Thyroid gland (tissue), 4 donors: Measurements from ENCODE around the gene COASY. TPM values are rescaled to one million over a fixed set of nuclear protein-coding genes. Genes with fewer than 3 reads are reported as not detected.

ENCODE experiments used
- DNase-seq, 2 donors: peaks; one replicate each; pipeline ENCODE4 v3.0.0-alpha.2; 2019
- H3K27ac ChIP-seq, 3 donors: fragments of 200-600 bp; sonication (generic); 1 replicate in 2 of 3; 2 replicates in 1 of 3; pipeline ENCODE4 v1.5.1; 2016 to 2019; ENCODE audit warnings: mild to moderate bottlenecking in 1 of 3, moderate library complexity in 1 of 3
- H3K27me3 ChIP-seq: fragments of 200-600 bp; sonication (generic); one replicate; pipeline ENCODE4 v1.5.1; 2019
- H3K36me3 ChIP-seq, 2 donors: fragments of 200-600 bp; sonication (generic); one replicate each; pipeline ENCODE4 v1.5.1; 2016 to 2019
- H3K4me1 ChIP-seq, 2 donors: fragments of 200-600 bp; sonication (generic); one replicate each; pipeline ENCODE4 v1.5.1; 2017 to 2019
- H3K4me3 ChIP-seq, 3 donors: fragments of 200-600 bp; sonication (generic); replicated peaks in 1 of 3; 1 replicate in 2 of 3; 2 replicates in 1 of 3; pipeline ENCODE4 v1.5.1; 2016; ENCODE audit warnings: mild to moderate bottlenecking in 1 of 3
- H3K9me3 ChIP-seq: fragments of 200-600 bp; sonication (generic); one replicate; pipeline ENCODE4 v1.5.1; 2017
- CTCF ChIP-seq, 6 experiments: fragments of 200-600 bp in 3 of 6; fragments of 450-650 bp in 3 of 6; sonication (generic) in 3 of 6; IDR thresholded peaks; one replicate each; pipeline ENCODE4 v1.5.1; 2016 to 2019; ENCODE audit warnings: antibody characterized with exemption in 6 of 6, mild to moderate bottlenecking in 2 of 6, inconsistent platforms in 1 of 6, moderate library complexity in 1 of 6
- POLR2A ChIP-seq, 2 donors: fragments of 450-650 bp; IDR thresholded peaks; one replicate each; pipeline ENCODE4 v1.6.1; 2017; ENCODE audit warnings: antibody characterized with exemption in 2 of 2, mild to moderate bottlenecking in 2 of 2, moderate library complexity in 1 of 2
- WGBS, 2 donors: methylation state at CpG; one replicate each; pipeline ENCODE4 v1.1.5; 2017; 5-methylcytosine and 5-hydroxymethylcytosine counted together
- intact Hi-C: fragments of 100-400 bp; cut with DNase I; formaldehyde crosslinking; loops from one replicate; pipeline ENCODE4 v1.15.1; 2023
- total RNA-seq, 4 donors: library from RNA; depleted of rRNA; stranded (reverse); fragments of >200 nt; gene quantifications; one replicate each; pipeline ENCODE4 v1.2.3, GENCODE V29; 2016

COASY gene
- total RNA-seq, 4 donors from 2014 or later, result 32.7 to 60.9 (median 48.7) TPM

GRCh38 chr17:42522263-42522790 is 39.6 kb upstream of the COASY start:
- Histone ChIP-seq H3K9me3 (no peaks in the 10 kb centered on the region), H3K36me3 (peaks cover 0 to 11% of the 10 kb centered on the region in 2 donors), H3K4me1 (peaks cover 30 to 74% of the 10 kb centered on the region in 2 donors), H3K27me3 (no peaks in the 10 kb centered on the region), H3K4me3 (no peak overlapping the region), H3K27ac (peak overlapping the region in 2 of 3 donors; percentile 93 to 99)
- 79 to 87% methylated on average over 7 to 9 of the region's 9 CpGs for WGBS, 2 donors
- DNase-seq, result no peak
- intact Hi-C loops, result no loop called here
- TF ChIP-seq CTCF (IDR thresholded peaks at IDR 0.05) (no peak), POLR2A (IDR thresholded peaks at IDR 0.05) (no peak)

DNA sequence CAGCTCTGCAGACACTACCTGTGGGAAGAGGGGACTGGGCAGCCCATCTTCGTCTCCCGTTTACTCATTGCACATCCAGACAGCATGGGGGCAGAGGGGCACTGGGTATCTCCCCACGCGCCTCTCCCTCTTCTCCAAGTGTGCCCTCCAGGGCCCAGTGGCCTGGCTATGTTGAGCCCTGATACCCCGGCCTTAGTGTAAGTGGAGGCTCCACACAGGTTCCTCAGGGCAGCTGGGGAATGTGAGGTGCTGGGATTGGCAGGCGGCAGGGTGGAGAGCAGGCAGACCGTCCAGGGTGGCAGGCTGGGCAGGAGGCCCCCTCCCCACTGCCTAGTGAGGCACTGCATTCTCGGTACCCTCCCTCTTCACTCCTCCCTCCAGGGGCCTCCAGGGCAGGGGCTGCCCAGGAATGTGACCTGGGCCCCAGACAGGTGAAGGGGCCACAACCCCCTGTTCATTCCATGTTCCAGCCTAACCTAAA is 39.1 kb upstream of the COASY start:
- WGBS, 2 donors, result 83 to 98% methylated on average over 6 of the region's 8 CpGs
- Histone ChIP-seq H3K9me3 (no peaks in the 10 kb centered on the region), H3K27me3 (no peaks in the 10 kb centered on the region), H3K27ac (peak overlapping the region in 2 of 3 donors; percentile 93 to 99), H3K4me3 (no peak overlapping the region), H3K4me1 (peaks cover 30 to 73% of the 10 kb centered on the region in 2 donors), H3K36me3 (peaks cover 0 to 11% of the 10 kb centered on the region in 2 donors)
- TF ChIP-seq POLR2A (IDR thresholded peaks at IDR 0.05), result no peak
- TF ChIP-seq CTCF (IDR thresholded peaks at IDR 0.05), result no peak
- intact Hi-C loops, result no loop called here
- DNase-seq, result no peak

GRCh38 chr17:42525221-42525620 is 36.7 kb upstream of the COASY start:
- Histone ChIP-seq H3K4me1 (peaks cover 12 to 50% of the 10 kb centered on the region in 2 donors), H3K27me3 (no peaks in the 10 kb centered on the region), H3K4me3 (no peak overlapping the region), H3K27ac (peak overlapping the region in 2 of 3 donors; percentile 30 to 78), H3K36me3 (peaks cover 0 to 11% of the 10 kb centered on the region in 2 donors), H3K9me3 (no peaks in the 10 kb centered on the region)
- 87 to 90% methylated on average over 2 of the region's 2 CpGs for WGBS, 2 donors
- no peak for DNase-seq
- intact Hi-C loops, result loop anchor here (5.0 kb wide), 1 partner anchor 203 kb away; no protein-coding TSS in a partner anchor
- TF ChIP-seq CTCF (IDR thresholded peaks at IDR 0.05) (no peak), POLR2A (IDR thresholded peaks at IDR 0.05) (no peak)

DNA sequence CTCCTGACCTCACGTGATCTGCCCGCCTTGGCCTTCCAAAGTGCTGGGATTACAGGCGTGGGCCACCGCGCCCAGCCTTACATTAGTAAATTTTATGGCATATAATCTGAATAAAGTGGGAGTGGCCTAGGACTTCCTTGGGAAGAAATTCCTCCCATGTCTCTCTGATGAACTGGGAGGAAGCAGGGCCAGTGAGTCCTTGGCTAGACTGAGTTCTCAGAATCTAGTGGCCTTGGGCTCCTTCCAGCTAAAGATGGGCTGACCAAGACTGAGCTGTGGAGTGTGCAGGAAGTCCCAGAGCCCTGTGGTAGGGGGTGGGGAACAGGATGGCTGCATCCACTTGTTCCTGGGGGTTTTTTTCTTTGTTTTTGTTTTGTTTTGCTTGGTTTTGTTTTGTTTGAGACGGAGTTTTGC is 35.9 kb upstream of the COASY start:
- H3K27me3 ChIP-seq, result no peaks in the 10 kb centered on the region
- H3K27ac ChIP-seq, result peak overlapping the region in 2 of 3 donors; percentile 68 to 78
- H3K4me1 ChIP-seq, result peaks cover 6 to 50% of the 10 kb centered on the region in 2 donors
- peaks cover 0 to 10% of the 10 kb centered on the region in 2 donors for H3K36me3 ChIP-seq
- intact Hi-C loops, result loop anchor here (5.0 kb wide), 1 partner anchor 204 kb away; no protein-coding TSS in a partner anchor
- WGBS, 2 donors, result 71 to 77% methylated on average over 6 of the region's 6 CpGs
- H3K9me3 ChIP-seq, result no peaks in the 10 kb centered on the region
- no peak overlapping the region for H3K4me3 ChIP-seq
- TF ChIP-seq POLR2A (IDR thresholded peaks at IDR 0.05) (no peak), CTCF (IDR thresholded peaks at IDR 0.05) (no peak)
- peak in 1 of 2 donors; percentile 55 for DNase-seq

GRCh38 chr17:42527932-42528331 is 34.0 kb upstream of the COASY start:
- TF ChIP-seq CTCF (IDR thresholded peaks at IDR 0.05), result no peak
- no peak for TF ChIP-seq POLR2A (IDR thresholded peaks at IDR 0.05)
- Histone ChIP-seq H3K36me3 (peaks cover 0 to under 1% of the 10 kb centered on the region in 2 donors), H3K4me3 (no peak overlapping the region), H3K4me1 (peaks cover 6 to 39% of the 10 kb centered on the region in 2 donors), H3K27me3 (no peaks in the 10 kb centered on the region), H3K27ac (no peak overlapping the region), H3K9me3 (no peaks in the 10 kb centered on the region)
- DNase-seq, result no peak
- 88 to 92% methylated on average over 6 of the region's 6 CpGs for WGBS, 2 donors
- intact Hi-C loops, result loop anchor here (5.0 kb wide), 1 partner anchor 206 kb away; no protein-coding TSS in a partner anchor
